Prostate gland (tissue), 2 donors: ENCODE data around the gene LYPD6.

Experiments
- POLR2A ChIP-seq: fragments of 450-650 bp; IDR thresholded peaks from one replicate; pipeline ENCODE4 v1.6.1; 2016; ENCODE audit warnings: antibody characterized with exemption, mild to moderate bottlenecking
- TF ChIP-seq, protein P1 (sequence below), 4 experiments: fragments of 200-600 bp in 2 of 4; fragments of 450-650 bp in 2 of 4; sonication (generic) in 2 of 4; IDR thresholded peaks; 1 replicate in 3 of 4; 2 replicates in 1 of 4; pipeline ENCODE4 v1.5.1; 2016 to 2019; ENCODE audit warnings: antibody characterized with exemption in 4 of 4, mild to moderate bottlenecking in 2 of 4, moderate library complexity in 2 of 4

- TF ChIP-seq, protein P1, sequence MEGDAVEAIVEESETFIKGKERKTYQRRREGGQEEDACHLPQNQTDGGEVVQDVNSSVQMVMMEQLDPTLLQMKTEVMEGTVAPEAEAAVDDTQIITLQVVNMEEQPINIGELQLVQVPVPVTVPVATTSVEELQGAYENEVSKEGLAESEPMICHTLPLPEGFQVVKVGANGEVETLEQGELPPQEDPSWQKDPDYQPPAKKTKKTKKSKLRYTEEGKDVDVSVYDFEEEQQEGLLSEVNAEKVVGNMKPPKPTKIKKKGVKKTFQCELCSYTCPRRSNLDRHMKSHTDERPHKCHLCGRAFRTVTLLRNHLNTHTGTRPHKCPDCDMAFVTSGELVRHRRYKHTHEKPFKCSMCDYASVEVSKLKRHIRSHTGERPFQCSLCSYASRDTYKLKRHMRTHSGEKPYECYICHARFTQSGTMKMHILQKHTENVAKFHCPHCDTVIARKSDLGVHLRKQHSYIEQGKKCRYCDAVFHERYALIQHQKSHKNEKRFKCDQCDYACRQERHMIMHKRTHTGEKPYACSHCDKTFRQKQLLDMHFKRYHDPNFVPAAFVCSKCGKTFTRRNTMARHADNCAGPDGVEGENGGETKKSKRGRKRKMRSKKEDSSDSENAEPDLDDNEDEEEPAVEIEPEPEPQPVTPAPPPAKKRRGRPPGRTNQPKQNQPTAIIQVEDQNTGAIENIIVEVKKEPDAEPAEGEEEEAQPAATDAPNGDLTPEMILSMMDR (IDR thresholded peaks at IDR 0.05), result no peak
- no peak for TF ChIP-seq POLR2A
Measured at GRCh38 chr2:149346272-149346671, 15.9 kb downstream of the LYPD6 start.
